HepG2 (cell line): ENCODE results near the gene ZNF625. TPM values are rescaled to one million over a fixed set of nuclear protein-coding genes. Genes with fewer than 3 reads are reported as not detected.

Source experiments
- CCDC6 ChIP-seq: sonication (generic); formaldehyde crosslinking; IDR thresholded peaks from 2 replicates; pipeline ENCODE4 v1.8.1; 2022; ENCODE audit warnings: mild to moderate bottlenecking, missing genetic modification reagents, moderate library complexity
- E2F2 ChIP-seq: sonication (generic); formaldehyde crosslinking; IDR thresholded peaks from 2 replicates; pipeline ENCODE4 v1.4.0; 2020; ENCODE audit warnings: missing genetic modification reagents, borderline replicate concordance
- EEA1 ChIP-seq: sonication (generic); formaldehyde crosslinking; IDR thresholded peaks from 2 replicates; pipeline ENCODE4 v1.5.1; 2020; ENCODE audit warnings: mild to moderate bottlenecking, missing genetic modification reagents, borderline replicate concordance
- EED ChIP-seq: sonication (generic); formaldehyde crosslinking; IDR thresholded peaks from 2 replicates; pipeline ENCODE4 v1.5.0; 2020; ENCODE audit warnings: mild to moderate bottlenecking, missing genetic modification reagents
- FOSL1 ChIP-seq: sonication (generic); formaldehyde crosslinking; IDR thresholded peaks from 2 replicates; pipeline ENCODE4 v1.9.0; 2021; ENCODE audit warnings: missing genetic modification reagents, borderline replicate concordance
- HOXA5 ChIP-seq: sonication (generic); formaldehyde crosslinking; IDR thresholded peaks from 2 replicates; pipeline ENCODE4 v1.4.0; 2020; ENCODE audit warnings: missing genetic modification reagents
- IRF2 ChIP-seq: IDR thresholded peaks from 2 replicates; pipeline ENCODE4 v1.6.1; 2018; ENCODE audit warnings: missing genetic modification reagents, missing compliant biosample characterization
- KDM5A ChIP-seq: fragments of 200-600 bp; sonication (generic); IDR thresholded peaks from 2 replicates; pipeline ENCODE4 v1.7.0; 2018; ENCODE audit warnings: antibody characterized with exemption, mild to moderate bottlenecking, low read length, borderline replicate concordance
- MAZ ChIP-seq, 2 experiments: sonication (generic) in 1 of 2; formaldehyde crosslinking in 1 of 2; IDR thresholded peaks; 2 replicates each; pipeline versions ENCODE4 v1.5.0 to v1.6.1; 2012 to 2020; ENCODE audit warnings: low read depth in 2 of 2, mild to moderate bottlenecking in 2 of 2, borderline replicate concordance in 1 of 2, improper control_type of control experiment in 1 of 2, low read length in 1 of 2, missing genetic modification reagents in 1 of 2, moderate library complexity in 1 of 2
- POGZ ChIP-seq: sonication (generic); formaldehyde crosslinking; IDR thresholded peaks from 2 replicates; pipeline ENCODE4 v1.4.0; 2020; ENCODE audit warnings: mild to moderate bottlenecking, missing genetic modification reagents
- POLR2G ChIP-seq: fragments of 200-400 bp; formaldehyde crosslinking; IDR thresholded peaks from 2 replicates; pipeline ENCODE4 v1.6.1; 2018; ENCODE audit warnings: mild to moderate bottlenecking, low read depth, low read length, moderate library complexity
- ZBTB3 ChIP-seq: sonication (generic); formaldehyde crosslinking; IDR thresholded peaks from 2 replicates; pipeline ENCODE4 v1.4.0; 2020; ENCODE audit warnings: low read depth, mild to moderate bottlenecking, moderate library complexity, missing genetic modification reagents, borderline replicate concordance
- ZBTB38 ChIP-seq: sonication (generic); formaldehyde crosslinking; IDR thresholded peaks from 2 replicates; pipeline ENCODE4 v1.5.1; 2020; ENCODE audit warnings: mild to moderate bottlenecking, missing genetic modification reagents
- ZFX ChIP-seq: sonication (generic); formaldehyde crosslinking; IDR thresholded peaks from 2 replicates; pipeline ENCODE4 v1.4.0; 2020; ENCODE audit warnings: mild to moderate bottlenecking, low read depth, missing genetic modification reagents, moderate library complexity
- ZNF205 ChIP-seq: IDR thresholded peaks from 2 replicates; pipeline ENCODE4 v1.6.1; 2018; ENCODE audit warnings: missing biosample characterization, missing genetic modification reagents
- ZNF292 ChIP-seq: sonication (generic); formaldehyde crosslinking; IDR thresholded peaks from 2 replicates; pipeline ENCODE4 v1.8.1; 2022; ENCODE audit warnings: mild to moderate bottlenecking, low read depth, missing genetic modification reagents, borderline replicate concordance
- ZNF317 ChIP-seq: sonication (generic); formaldehyde crosslinking; IDR thresholded peaks from 2 replicates; pipeline ENCODE4 v1.5.0; 2020; ENCODE audit warnings: mild to moderate bottlenecking, missing genetic modification reagents
- ZNF33A ChIP-seq: sonication (generic); formaldehyde crosslinking; IDR thresholded peaks from 2 replicates; pipeline ENCODE4 v1.5.1; 2020; ENCODE audit warnings: missing genetic modification reagents, mild to moderate bottlenecking, moderate library complexity, borderline replicate concordance
- ZNF704 ChIP-seq: sonication (generic); formaldehyde crosslinking; IDR thresholded peaks from 2 replicates; pipeline ENCODE4 v1.8.1; 2023; ENCODE audit warnings: mild to moderate bottlenecking, inconsistent platforms, moderate library complexity, missing genetic modification reagents, borderline replicate concordance
- ZSCAN20 ChIP-seq: sonication (generic); formaldehyde crosslinking; IDR thresholded peaks from 2 replicates; pipeline ENCODE4 v1.4.0; 2020; ENCODE audit warnings: missing genetic modification reagents, mild to moderate bottlenecking, borderline replicate concordance
- polyA plus RNA-seq, 8 experiments: library from polyadenylated mRNA; depleted of rRNA in 3 of 8; stranded (reverse) in 7 of 8; unstranded in 1 of 8; fragments of >200 nt; fragmentation: Illumina TruSeq in 4 of 8; extraction: Trizol in 4 of 8; gene quantifications; 2 replicates each; pipeline versions ENCODE4 v1.2.1 to v1.2.3, GENCODE V29; 2011 to 2016; ENCODE audit warnings: low read depth in 4 of 8, missing spikeins in 1 of 8, mixed read lengths in 1 of 8; ENCODE audit not compliant: insufficient read depth in 1 of 8
- total RNA-seq, 5 experiments: library from RNA; depleted of rRNA; stranded (reverse); fragments of >200 nt; fragmentation: Illumina TruSeq; extraction: Trizol; gene quantifications; 2 replicates each; pipeline ENCODE4 v1.2.3, GENCODE V29; 2016; ENCODE audit warnings: low read depth in 1 of 5
- TF ChIP-seq, protein P1 (sequence below): sonication (generic); formaldehyde crosslinking; IDR thresholded peaks from 2 replicates; pipeline ENCODE4 v1.5.1; 2020; ENCODE audit warnings: missing genetic modification reagents, mild to moderate bottlenecking, borderline replicate concordance
- TF ChIP-seq, protein P2 (sequence below): sonication (generic); formaldehyde crosslinking; IDR thresholded peaks from 2 replicates; pipeline ENCODE4 v1.8.0; 2022; ENCODE audit warnings: missing genetic modification reagents, mild to moderate bottlenecking, borderline replicate concordance

ZNF625 gene
- total and polyA plus RNA-seq, 2 of the 13 experiments (the other 11 are each of a cell fraction or from before 2014, with no cell fraction given) = 1.7 to 12.2 TPM

GRCh38 chr19:12156223-12157058 is at the start of gene ZNF625 (continued):
- TF ChIP-seq, protein P1, sequence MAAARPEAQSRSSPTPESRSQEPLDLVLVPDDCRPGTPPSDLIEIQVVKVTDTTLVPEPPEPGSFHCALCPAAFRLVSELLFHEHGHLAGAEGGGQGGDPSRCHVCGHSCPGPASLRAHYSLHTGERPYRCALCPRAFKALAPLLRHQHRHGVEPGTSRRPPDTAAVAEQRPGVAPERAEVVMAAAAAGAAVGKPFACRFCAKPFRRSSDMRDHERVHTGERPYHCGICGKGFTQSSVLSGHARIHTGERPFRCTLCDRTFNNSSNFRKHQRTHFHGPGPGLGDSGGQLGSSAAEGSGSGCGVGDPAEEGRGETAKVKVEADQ (CRISPR knock-in tag) = no peak
- TF ChIP-seq E2F2 (no peak), ZNF33A (no peak), ZBTB3 (peak; percentile 62; the same call in 1 of the 2 replicates), EED (CRISPR knock-in tag) (no peak), ZNF205 (no peak), HOXA5 (peak; percentile 40; the same call in 1 of the 2 replicates), ZSCAN20 (CRISPR knock-in tag) (0 out of 2 replicates have a peak, but pooled peaks have one; percentile 35), ZBTB38 (CRISPR knock-in tag) (peak; percentile 40; the same call in 1 of the 2 replicates), EEA1 (CRISPR knock-in tag) (no peak), POGZ (no peak), ZNF292 (CRISPR knock-in tag) (peak; percentile 52; the same call in 1 of the 2 replicates), FOSL1 (no peak), CCDC6 (CRISPR knock-in tag) (peak; percentile 56; the same call in 1 of the 2 replicates), IRF2 (peak; percentile 35; the same call in 1 of the 2 replicates), ZNF704 (CRISPR knock-in tag) (peak; percentile 53; the same call in 1 of the 2 replicates), POLR2G (peak; percentile 86), MAZ (IDR thresholded peaks at IDR 0.05; ENCODE audit: borderline replicate concordance, low read depth, low read length) (0 out of 2 replicates have a peak, but pooled peaks have one; percentile 24), MAZ (CRISPR knock-in tag; IDR thresholded peaks at IDR 0.05; ENCODE audit: low read depth) (peak; percentile 65), ZNF317 (CRISPR knock-in tag) (0 out of 2 replicates have a peak, but pooled peaks have one; percentile 45), ZFX (CRISPR knock-in tag) (peak; percentile 97), KDM5A (no peak; the same call in 1 of the 2 replicates)
- TF ChIP-seq, protein P2, sequence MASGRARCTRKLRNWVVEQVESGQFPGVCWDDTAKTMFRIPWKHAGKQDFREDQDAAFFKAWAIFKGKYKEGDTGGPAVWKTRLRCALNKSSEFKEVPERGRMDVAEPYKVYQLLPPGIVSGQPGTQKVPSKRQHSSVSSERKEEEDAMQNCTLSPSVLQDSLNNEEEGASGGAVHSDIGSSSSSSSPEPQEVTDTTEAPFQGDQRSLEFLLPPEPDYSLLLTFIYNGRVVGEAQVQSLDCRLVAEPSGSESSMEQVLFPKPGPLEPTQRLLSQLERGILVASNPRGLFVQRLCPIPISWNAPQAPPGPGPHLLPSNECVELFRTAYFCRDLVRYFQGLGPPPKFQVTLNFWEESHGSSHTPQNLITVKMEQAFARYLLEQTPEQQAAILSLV (CRISPR knock-in tag) = peak; percentile 67; the same call in 1 of the 2 replicates
